Heart left ventricle (tissue), 13 donors: Measurements from ENCODE around the gene NDOR1.

ENCODE experiments used
- CTCF ChIP-seq, 12 donors: fragments of 200-600 bp; sonication (generic) in 4 of 12; IDR thresholded peaks; one replicate each; pipeline versions ENCODE4 v1.5.0 to v1.8.0; 2018 to 2022; ENCODE audit warnings: antibody characterized with exemption in 12 of 12, mild to moderate bottlenecking in 5 of 12
- POLR2A ChIP-seq, 2 donors: fragments of 450-650 bp; IDR thresholded peaks; one replicate each; pipeline ENCODE4 v1.6.1; 2017; ENCODE audit warnings: antibody characterized with exemption in 2 of 2, mild to moderate bottlenecking in 2 of 2, moderate library complexity in 2 of 2
- donor health status: ischemic (EF 13 %, LVEDD 7.1; RV severe dilation, severe dysfunction).
- donor health status: DM: no; HTN: yes; CAD: no.
- donor health status: DM: no; HTN: no; CAD: no.
- donor health status: ischemic (EF 25% LVEDD 6.9; RV normal size, moderate dysfunction).
- donor health status: ischemic (EF 25% LVEDD 5.7; RV mildly dilated, moderate dysfunction).
- donor health status: ischemic (EF 35%, LVEDD 5.7; RV mildly dilated, moderate dysfunction).
- donor health status: nonischemic (EF 11% LVEDD 7.7; RV severe dilation, severe dysfunction).
- donor health status: DM: yes; HTN: yes; CAD: no.
- donor health status: PGD.
- donor health status: ischemic (EF 29% LVEDD 5.4; RV normal size, mild dysfunction).
- donor health status: nonischemic (EF 23%, LVEDD 6.1; RV moderate dilation, normal function).

- TF ChIP-seq CTCF (IDR thresholded peaks at IDR 0.05) = no peak
- TF ChIP-seq POLR2A (IDR thresholded peaks at IDR 0.05) = no peak
Observed at GRCh38 chr9:137204731-137205125, 772 bp upstream of the NDOR1 start.
